ENCODE results near the gene SEPTIN1.

DNA sequence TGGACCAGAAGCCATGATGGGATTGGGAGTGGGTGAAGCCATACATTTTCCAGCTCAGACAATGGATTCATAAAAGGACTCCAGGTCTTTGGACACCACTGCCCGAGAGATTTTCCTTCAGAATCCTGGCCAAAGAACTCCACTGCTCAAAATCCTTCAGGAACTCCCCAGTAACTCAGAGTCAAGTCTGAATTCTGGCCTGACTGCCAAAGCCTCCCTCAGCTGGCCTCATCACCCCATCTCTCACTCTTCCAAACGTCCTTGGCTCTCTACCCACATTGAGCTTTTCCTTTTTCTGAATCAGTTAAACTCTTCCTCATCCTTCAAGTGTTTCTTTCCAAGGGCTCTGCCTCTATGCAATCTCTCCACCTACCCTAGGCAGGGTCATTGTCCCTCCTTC is 1.2 kb upstream of the SEPTIN1 start:
- TF ChIP-seq EZH2phosphoT487 (IDR thresholded peaks at IDR 0.05; ENCODE audit: borderline replicate concordance, low read depth, low read length): no peak
- no peak for TF ChIP-seq CTCF (conservative IDR thresholded peaks at IDR 0.05; ENCODE audit: low read length)

All from OCI-LY7 (cell line).